Natural killer cell treated with Interleukin-12 subunit alpha and Interleukin-12 subunit beta and Interleukin-15 and Interleukin-18, amount 100 ng/mL, for 72 hours (primary cell): ENCODE data around the gene DPP10. TPM values are rescaled to one million over a fixed set of nuclear protein-coding genes. Genes with fewer than 3 reads are reported as not detected.

Experiments used
- ATAC-seq, 2 donors: fragments of 150-1000 bp; cut with Tn5 transposase in 1 of 2; sonication (Bioruptor Pico), chemical (Tn5 transposase) in 1 of 2; 2 replicates each; pipeline ENCODE4 v1.10.0; 2021
- DNase-seq: peaks from one replicate; pipeline ENCODE4 v3.0.0; 2022; ENCODE audit warnings: low spot score
- H3K27ac Mint-ChIP-seq, 2 donors: 1 replicate in 1 of 2; 2 replicates in 1 of 2; pipeline ENCODE4 v1.8.0; 2022; ENCODE audit warnings: mixed read lengths in 2 of 2, mild to moderate bottlenecking in 1 of 2, moderate library complexity in 1 of 2
- H3K27me3 Mint-ChIP-seq, 2 donors: 1 replicate in 1 of 2; 2 replicates in 1 of 2; pipeline ENCODE4 v1.8.0; 2022; ENCODE audit warnings: mixed read lengths in 2 of 2
- H3K36me3 Mint-ChIP-seq: one replicate; pipeline ENCODE4 v1.8.0; 2022; ENCODE audit warnings: mixed read lengths
- H3K4me1 Mint-ChIP-seq, 2 donors: 1 replicate in 1 of 2; 2 replicates in 1 of 2; pipeline ENCODE4 v1.8.0; 2022; ENCODE audit warnings: low read depth in 2 of 2, mixed read lengths in 2 of 2, mild to moderate bottlenecking in 1 of 2
- H3K4me3 Mint-ChIP-seq: one replicate; pipeline ENCODE4 v1.8.0; 2022; ENCODE audit warnings: mixed read lengths
- H3K9me3 Mint-ChIP-seq: 2 replicates; pipeline ENCODE4 v1.8.0; 2022; ENCODE audit warnings: mixed read lengths
- total RNA-seq, 2 donors: library from RNA; stranded (reverse); gene quantifications; one replicate each; pipeline ENCODE4 v1.2.3, GENCODE V29; 2022

Gene DPP10
- total RNA-seq, 2 donors from 2014 or later: not detected

- no peaks in the 10 kb centered on the region for H3K4me1 Mint-ChIP-seq
- H3K9me3 Mint-ChIP-seq: peaks cover 10% of the 10 kb centered on the region
- no peaks in the 10 kb centered on the region for H3K27me3 Mint-ChIP-seq
- DNase-seq: no peak
- no peak overlapping the region for H3K4me3 Mint-ChIP-seq
- no peak overlapping the region for H3K27ac Mint-ChIP-seq
- ATAC-seq: no peak
- no peaks in the 10 kb centered on the region for H3K36me3 Mint-ChIP-seq
Measured at GRCh38 chr2:114668415-114668814, 226.0 kb downstream of the DPP10 start.

GRCh38 chr2:114683251-114683650 lies 240.8 kb downstream of the DPP10 start:
- no peak for ATAC-seq
- H3K27me3 Mint-ChIP-seq: no peaks in the 10 kb centered on the region
- no peak overlapping the region for H3K4me3 Mint-ChIP-seq
- no peak for DNase-seq
- no peaks in the 10 kb centered on the region for H3K4me1 Mint-ChIP-seq
- peaks cover 13% of the 10 kb centered on the region for H3K9me3 Mint-ChIP-seq
- no peak overlapping the region for H3K27ac Mint-ChIP-seq
- no peaks in the 10 kb centered on the region for H3K36me3 Mint-ChIP-seq

- Mint-ChIP-seq H3K4me3 (no peak overlapping the region), H3K27me3 (no peaks in the 10 kb centered on the region), H3K27ac (no peak overlapping the region), H3K4me1 (no peaks in the 10 kb centered on the region), H3K36me3 (no peaks in the 10 kb centered on the region), H3K9me3 (peaks cover 17% of the 10 kb centered on the region)
- ATAC-seq (no peak), DNase-seq (no peak)
Measured at GRCh38 chr2:114684403-114684802, 242.0 kb downstream of the DPP10 start.

GRCh38 chr2:114685102-114685501 lies 242.7 kb downstream of the DPP10 start:
- H3K36me3 Mint-ChIP-seq: no peaks in the 10 kb centered on the region
- no peaks in the 10 kb centered on the region for H3K27me3 Mint-ChIP-seq
- no peak overlapping the region for H3K4me3 Mint-ChIP-seq
- no peaks in the 10 kb centered on the region for H3K4me1 Mint-ChIP-seq
- H3K9me3 Mint-ChIP-seq: peaks cover 17% of the 10 kb centered on the region
- no peak overlapping the region for H3K27ac Mint-ChIP-seq
- no peak for ATAC-seq
- DNase-seq: no peak

GRCh38 chr2:114688241-114688640 lies 245.8 kb downstream of the DPP10 start:
- ATAC-seq (no peak), DNase-seq (no peak)

GRCh38 chr2:114698520-114698919 lies 256.1 kb downstream of the DPP10 start:
- Mint-ChIP-seq H3K4me1 (no peaks in the 10 kb centered on the region), H3K9me3 (peaks cover 2% of the 10 kb centered on the region), H3K4me3 (no peak overlapping the region), H3K27me3 (no peaks in the 10 kb centered on the region), H3K36me3 (no peaks in the 10 kb centered on the region), H3K27ac (no peak overlapping the region)
- ATAC-seq (no peak), DNase-seq (no peak)

More at GRCh38 chr2:114688241-114688640, 245.8 kb downstream of the DPP10 start:
- H3K27ac Mint-ChIP-seq: no peak overlapping the region
- no peaks in the 10 kb centered on the region for H3K4me1 Mint-ChIP-seq
- H3K27me3 Mint-ChIP-seq: no peaks in the 10 kb centered on the region
- no peaks in the 10 kb centered on the region for H3K36me3 Mint-ChIP-seq
- H3K4me3 Mint-ChIP-seq: no peak overlapping the region
- peaks cover 28% of the 10 kb centered on the region for H3K9me3 Mint-ChIP-seq

GRCh38 chr2:114699423-114699944 lies 257.0 kb downstream of the DPP10 start:
- ATAC-seq: no peak
- no peak overlapping the region for H3K27ac Mint-ChIP-seq
- H3K9me3 Mint-ChIP-seq: peaks cover 6% of the 10 kb centered on the region
- H3K27me3 Mint-ChIP-seq: no peaks in the 10 kb centered on the region
- DNase-seq: no peak
- H3K4me1 Mint-ChIP-seq: no peaks in the 10 kb centered on the region
- no peak overlapping the region for H3K4me3 Mint-ChIP-seq
- no peaks in the 10 kb centered on the region for H3K36me3 Mint-ChIP-seq

- no peaks in the 10 kb centered on the region for H3K27me3 Mint-ChIP-seq
- no peak overlapping the region for H3K27ac Mint-ChIP-seq
- H3K4me3 Mint-ChIP-seq: no peak overlapping the region
- H3K4me1 Mint-ChIP-seq: no peaks in the 10 kb centered on the region
- H3K9me3 Mint-ChIP-seq: peaks cover 9% of the 10 kb centered on the region
- no peaks in the 10 kb centered on the region for H3K36me3 Mint-ChIP-seq
- no peak for ATAC-seq
- DNase-seq: no peak
Measured at GRCh38 chr2:114700440-114700839, 258.0 kb downstream of the DPP10 start.

GRCh38 chr2:114709936-114710850 lies 267.8 kb downstream of the DPP10 start:
- Mint-ChIP-seq H3K27me3 (no peaks in the 10 kb centered on the region), H3K4me3 (no peak overlapping the region), H3K4me1 (no peaks in the 10 kb centered on the region), H3K9me3 (peaks cover 6% of the 10 kb centered on the region), H3K36me3 (no peaks in the 10 kb centered on the region), H3K27ac (no peak overlapping the region)
- ATAC-seq (no peak), DNase-seq (no peak)

- Mint-ChIP-seq H3K27ac (no peak overlapping the region), H3K36me3 (no peaks in the 10 kb centered on the region), H3K9me3 (peaks cover 4% of the 10 kb centered on the region), H3K4me3 (no peak overlapping the region), H3K27me3 (no peaks in the 10 kb centered on the region), H3K4me1 (no peaks in the 10 kb centered on the region)
- ATAC-seq (no peak), DNase-seq (no peak)
Measured at GRCh38 chr2:114714313-114714712, 271.9 kb downstream of the DPP10 start.

GRCh38 chr2:114717049-114717448 lies 274.6 kb downstream of the DPP10 start:
- H3K27me3 Mint-ChIP-seq: no peaks in the 10 kb centered on the region

GRCh38 chr2:114724454-114724853 lies 282.0 kb downstream of the DPP10 start:
- Mint-ChIP-seq H3K36me3 (no peaks in the 10 kb centered on the region), H3K9me3 (peaks cover 7% of the 10 kb centered on the region), H3K4me3 (no peak overlapping the region), H3K4me1 (no peaks in the 10 kb centered on the region), H3K27ac (no peak overlapping the region), H3K27me3 (no peaks in the 10 kb centered on the region)
- DNase-seq (no peak), ATAC-seq (no peak)

More at GRCh38 chr2:114717049-114717448, 274.6 kb downstream of the DPP10 start:
- Mint-ChIP-seq H3K27ac (no peak overlapping the region), H3K9me3 (no peaks in the 10 kb centered on the region), H3K4me3 (no peak overlapping the region), H3K4me1 (no peaks in the 10 kb centered on the region), H3K36me3 (no peaks in the 10 kb centered on the region)
- DNase-seq (no peak), ATAC-seq (no peak)

- H3K9me3 Mint-ChIP-seq: peaks cover 7% of the 10 kb centered on the region
- no peaks in the 10 kb centered on the region for H3K27me3 Mint-ChIP-seq
- H3K36me3 Mint-ChIP-seq: no peaks in the 10 kb centered on the region
- no peak overlapping the region for H3K27ac Mint-ChIP-seq
- H3K4me3 Mint-ChIP-seq: no peak overlapping the region
- DNase-seq: no peak
- no peak for ATAC-seq
- H3K4me1 Mint-ChIP-seq: no peaks in the 10 kb centered on the region
Measured at GRCh38 chr2:114727012-114727411, 284.6 kb downstream of the DPP10 start.

- H3K27me3 Mint-ChIP-seq: no peaks in the 10 kb centered on the region
- H3K4me3 Mint-ChIP-seq: no peak overlapping the region
- ATAC-seq: no peak
- H3K27ac Mint-ChIP-seq: no peak overlapping the region
- peaks cover 10% of the 10 kb centered on the region for H3K9me3 Mint-ChIP-seq
- H3K36me3 Mint-ChIP-seq: no peaks in the 10 kb centered on the region
- H3K4me1 Mint-ChIP-seq: no peaks in the 10 kb centered on the region
- DNase-seq: no peak
Measured at GRCh38 chr2:114728372-114728771, 285.9 kb downstream of the DPP10 start.
